HCT116 (cell line): Measurements from ENCODE around the gene FSIP1. TPM values are rescaled to one million over a fixed set of nuclear protein-coding genes. Genes with fewer than 3 reads are reported as not detected.

Experiments
- ATAC-seq: fragments of 200-7000 bp; cut with Tn5 transposase; 2 replicates; pipeline ENCODE4 v1.9.1; 2020; ENCODE audit warnings: mild to moderate bottlenecking, moderate library complexity
- BruUV-seq: library from RNA; stranded (reverse); fragments of 400-500 nt; replicated peaks from 2 replicates; lab custom pipeline; 2021; lab: Mats Ljungman, UMichigan
- CTCF ChIA-PET: fragments of 300-600 bp; sonication (Branson Sonifier 250); formaldehyde crosslinking; loops from one replicate; lab custom pipeline; 2021; ENCODE audit warnings: antibody characterized with exemption; lab: Charles Lee
- POLR2A ChIA-PET: fragments of 300-600, 350-600 bp; sonication (Branson Sonifier 250); formaldehyde crosslinking; loops from one replicate; lab custom pipeline; 2021; ENCODE audit warnings: antibody characterized with exemption; lab: Charles Lee
- RAD21 ChIA-PET, 2 experiments: fragments of 300-600 bp; sonication (Branson Sonifier 250); formaldehyde crosslinking; loops; one replicate each; lab custom pipeline; 2023; ENCODE audit warnings: low total read pairs in 2 of 2; ENCODE audit not compliant: uncharacterized antibody in 2 of 2, unreplicated experiment in 2 of 2, low non-redundant PET in 1 of 2; lab: Charles Lee
- DNase-seq: peaks from one replicate; pipeline ENCODE4 v3.0.0-alpha.2; 2010; ENCODE audit warnings: low read depth, low spot score
- H2AFZ ChIP-seq: fragments of 200-600 bp; shearing (Covaris generic), sonication (generic); 2 replicates; pipeline ENCODE4 v1.6.1; 2017; ENCODE audit warnings: low read depth, mixed run types, mixed read lengths, antibody characterized with exemption, low read length; ENCODE audit not compliant: poor library complexity, severe bottlenecking
- H3K27ac ChIP-seq: 2 replicates; pipeline ENCODE4 v1.5.1; 2012; ENCODE audit warnings: low read depth, low read length
- H3K27me3 ChIP-seq: fragments of 200-600 bp; sonication (generic); 2 replicates; pipeline ENCODE4 v1.6.1; 2016; ENCODE audit warnings: mixed run types, low read length, mixed read lengths; ENCODE audit not compliant: insufficient read depth
- H3K36me3 ChIP-seq, 2 experiments: fragments of 200-500 bp in 1 of 2; fragments of 200-600 bp in 1 of 2; sonication (Bioruptor generic) in 1 of 2; sonication (generic) in 1 of 2; 2 replicates each; pipeline versions ENCODE4 v1.5.1 to v1.6.1; 2014 to 2016; ENCODE audit warnings: low read length in 2 of 2, inconsistent platforms in 1 of 2, mixed read lengths in 1 of 2, mixed run types in 1 of 2; ENCODE audit not compliant: insufficient read depth in 2 of 2, control insufficient read depth in 1 of 2
- H3K4me1 ChIP-seq, 2 experiments: fragments of 200-600 bp in 1 of 2; sonication (generic) in 1 of 2; 2 replicates each; pipeline versions ENCODE4 v1.5.1 to v1.6.1; 2012 to 2017; ENCODE audit warnings: low read length in 2 of 2, inconsistent platforms in 1 of 2, mild to moderate bottlenecking in 1 of 2, mixed read lengths in 1 of 2, mixed run types in 1 of 2, moderate library complexity in 1 of 2; ENCODE audit not compliant: insufficient read depth in 2 of 2, control insufficient read depth in 1 of 2
- H3K4me2 ChIP-seq: fragments of 200-600 bp; sonication (generic); 2 replicates; pipeline ENCODE4 v1.6.1; 2017; ENCODE audit warnings: mixed run types, low read length, mixed read lengths
- H3K4me3 ChIP-seq, 2 experiments: fragments of 200-600 bp in 1 of 2; sonication (generic) in 1 of 2; replicated peaks in 1 of 2; 2 replicates each; pipeline ENCODE4 v1.5.1; 2011 to 2016; ENCODE audit warnings: low read length in 2 of 2, control low read depth in 1 of 2, low read depth in 1 of 2, mild to moderate bottlenecking in 1 of 2, mixed read lengths in 1 of 2, mixed run types in 1 of 2
- H3K79me2 ChIP-seq: fragments of 200-600 bp; sonication (generic); 2 replicates; pipeline ENCODE4 v1.6.1; 2017; ENCODE audit warnings: mild to moderate bottlenecking, mixed run types, low read length, moderate library complexity, mixed read lengths; ENCODE audit not compliant: insufficient read depth
- H3K9ac ChIP-seq: fragments of 200-600 bp; sonication (generic); 2 replicates; pipeline ENCODE4 v1.6.1; 2016; ENCODE audit warnings: low read length, mixed read lengths
- H3K9me2 ChIP-seq: fragments of 200-600 bp; sonication (generic), shearing (Covaris generic); 2 replicates; pipeline ENCODE4 v1.6.1; 2017; ENCODE audit warnings: mixed run types, mild to moderate bottlenecking, moderate library complexity; ENCODE audit not compliant: insufficient read depth
- H3K9me3 ChIP-seq, 2 experiments: fragments of 200-500 bp in 1 of 2; fragments of 200-600 bp in 1 of 2; sonication (Bioruptor generic) in 1 of 2; sonication (generic) in 1 of 2; 2 replicates each; pipeline ENCODE4 v1.6.1; 2014 to 2017; ENCODE audit warnings: low read length in 2 of 2, mixed read lengths in 2 of 2, inconsistent platforms in 1 of 2, low read depth in 1 of 2, mild to moderate bottlenecking in 1 of 2, mixed run types in 1 of 2, moderate library complexity in 1 of 2; ENCODE audit not compliant: control insufficient read depth in 1 of 2, insufficient read depth in 1 of 2
- H4K20me1 ChIP-seq: fragments of 200-600 bp; sonication (generic), shearing (Covaris generic); 2 replicates; pipeline ENCODE4 v1.6.1; 2017; ENCODE audit warnings: mixed run types, mild to moderate bottlenecking, moderate library complexity; ENCODE audit not compliant: insufficient read depth
- ATF3 ChIP-seq: IDR thresholded peaks from 2 replicates; pipeline ENCODE4 v1.6.1; 2012
- CBX3 ChIP-seq: IDR thresholded peaks from 2 replicates; pipeline ENCODE4 v1.6.1; 2012; ENCODE audit warnings: low read depth
- CEBPB ChIP-seq: IDR thresholded peaks from 2 replicates; pipeline ENCODE4 v1.6.1; 2012; ENCODE audit warnings: low read depth
- CTCF ChIP-seq, 3 experiments: fragments of 200-600 bp in 1 of 3; sonication (generic) in 1 of 3; IDR thresholded peaks in 2 of 3; conservative IDR thresholded peaks in 1 of 3; 2 replicates each; pipeline ENCODE4 v1.5.1; 2012 to 2017; ENCODE audit warnings: low read depth in 2 of 3, low read length in 2 of 3, antibody characterized with exemption in 1 of 3, borderline replicate concordance in 1 of 3, control low read depth in 1 of 3, mild to moderate bottlenecking in 1 of 3, mixed read lengths in 1 of 3, mixed run types in 1 of 3, moderate library complexity in 1 of 3; ENCODE audit not compliant: insufficient read depth in 1 of 3
- EZH2 ChIP-seq: fragments of 200-600 bp; sonication (generic); IDR thresholded peaks from 2 replicates; pipeline ENCODE4 v1.6.1; 2017; ENCODE audit warnings: antibody characterized with exemption, mixed run types
- EZH2phosphoT487 ChIP-seq: fragments of 200-600 bp; IDR thresholded peaks from 2 replicates; pipeline ENCODE4 v1.6.1; 2018; ENCODE audit warnings: antibody characterized with exemption, borderline replicate concordance
- FOSL1 ChIP-seq: IDR thresholded peaks from 2 replicates; pipeline ENCODE4 v1.6.1; 2012; ENCODE audit warnings: low read depth
- JUND ChIP-seq: IDR thresholded peaks from 2 replicates; pipeline ENCODE4 v1.6.1; 2012
- POLR2A ChIP-seq: IDR thresholded peaks from 2 replicates; pipeline ENCODE4 v1.7.0; 2011; ENCODE audit warnings: borderline replicate concordance; ENCODE audit not compliant: insufficient read depth, insufficient read length; ENCODE audit errors: extremely low read depth
- POLR2AphosphoS5 ChIP-seq: IDR thresholded peaks from 2 replicates; pipeline ENCODE4 v1.6.1; 2011; ENCODE audit warnings: mild to moderate bottlenecking, low read depth, low read length, moderate library complexity
- RAD21 ChIP-seq: IDR thresholded peaks from 2 replicates; pipeline ENCODE4 v1.6.1; 2012; ENCODE audit warnings: low read depth, mild to moderate bottlenecking
- SIN3A ChIP-seq: IDR thresholded peaks from 2 replicates; pipeline ENCODE4 v1.6.1; 2012; ENCODE audit warnings: low read depth
- SP1 ChIP-seq: IDR thresholded peaks from 2 replicates; pipeline ENCODE4 v1.6.1; 2012; ENCODE audit warnings: low read depth
- SRF ChIP-seq: IDR thresholded peaks from 2 replicates; pipeline ENCODE4 v1.6.1; 2012; ENCODE audit warnings: low read depth
- TCF7L2 ChIP-seq: IDR thresholded peaks from 2 replicates; pipeline ENCODE4 v1.7.0; 2011; ENCODE audit warnings: borderline replicate concordance, inconsistent platforms; ENCODE audit not compliant: insufficient read depth, insufficient read length; ENCODE audit errors: extremely low read depth
- YY1 ChIP-seq: IDR thresholded peaks from 2 replicates; pipeline ENCODE4 v1.6.1; 2011; ENCODE audit warnings: low read length, low read depth, moderate library complexity, mild to moderate bottlenecking; ENCODE audit not compliant: insufficient replicate concordance; ENCODE audit errors: extremely low read depth
- intact Hi-C: fragments of 100-400 bp; cut with micrococcal nuclease; formaldehyde crosslinking; loops from 2 replicates; pipeline ENCODE4 v1.10.0; 2022
- total RNA-seq: library from RNA; stranded (reverse); gene quantifications from one replicate; pipeline ENCODE4 v1.2.1, GENCODE V29; 2021; ENCODE audit not compliant: unreplicated experiment

Gene FSIP1
- total RNA-seq, 1 experiment from 2014 or later = 0.42 TPM

GRCh38 chr15:39565851-39566250, 216.8 kb downstream of the FSIP1 start:
- POLR2A ChIA-PET = no interaction called here
- DNase-seq (no peak), ATAC-seq (no peak)
- H3K9me2 ChIP-seq = no peaks in the 10 kb centered on the region
- H3K27ac ChIP-seq = no peak overlapping the region
- BruUV-seq = no TSS peak
- intact Hi-C loops = no loop called here
- no peak overlapping the region for H2AFZ ChIP-seq
- H3K27me3 ChIP-seq = no peaks in the 10 kb centered on the region
- H3K9ac ChIP-seq = no peak overlapping the region
- no peaks in the 10 kb centered on the region for H3K4me1 ChIP-seq
- TF ChIP-seq ATF3 (no peak), CEBPB (no peak), RAD21 (no peak), CBX3 (no peak), POLR2AphosphoS5 (no peak), FOSL1 (no peak), SRF (no peak), EZH2phosphoT487 (no peak), JUND (no peak), SP1 (no peak)
- no peak overlapping the region for H3K4me3 ChIP-seq
- no peaks in the 10 kb centered on the region for H3K79me2 ChIP-seq
- H3K9me3 ChIP-seq = no peaks in the 10 kb centered on the region
- H4K20me1 ChIP-seq = no peaks in the 10 kb centered on the region
- no peak overlapping the region for H3K4me2 ChIP-seq
- no peaks in the 10 kb centered on the region for H3K36me3 ChIP-seq
- RAD21 ChIA-PET = no interaction called here
- CTCF ChIA-PET = no interaction called here

- H4K20me1 ChIP-seq = no peaks in the 10 kb centered on the region
- BruUV-seq = no TSS peak
- intact Hi-C loops = no loop called here
- no peak overlapping the region for H3K4me2 ChIP-seq
- POLR2A ChIA-PET = no interaction called here
- CTCF ChIA-PET = no interaction called here
- no peaks in the 10 kb centered on the region for H3K36me3 ChIP-seq
- ATAC-seq = no peak
- no peak overlapping the region for H3K9ac ChIP-seq
- H2AFZ ChIP-seq = no peak overlapping the region
- no peaks in the 10 kb centered on the region for H3K27me3 ChIP-seq
- H3K9me2 ChIP-seq = no peaks in the 10 kb centered on the region
- H3K9me3 ChIP-seq = no peaks in the 10 kb centered on the region
- no peaks in the 10 kb centered on the region for H3K4me1 ChIP-seq
- DNase-seq = no peak
- RAD21 ChIA-PET = no interaction called here
- H3K4me3 ChIP-seq = no peak overlapping the region
- no peaks in the 10 kb centered on the region for H3K79me2 ChIP-seq
- no peak overlapping the region for H3K27ac ChIP-seq
- TF ChIP-seq YY1 (no peak), EZH2phosphoT487 (no peak), JUND (no peak), EZH2 (no peak), ATF3 (no peak), POLR2A (no peak), FOSL1 (no peak), SRF (no peak), SIN3A (no peak), CTCF (IDR thresholded peaks at IDR 0.05 in 2 of 3, conservative IDR thresholded peaks at IDR 0.05 in 1 of 3; ENCODE audit: borderline replicate concordance in 1 of 3, insufficient read depth in 1 of 3, low read depth in 2 of 3, low read length in 2 of 3) (no peak), TCF7L2 (no peak)
These were observed 217.5 kb downstream of the FSIP1 start for GRCh38 chr15:39564972-39565665.
